ENCODE results near the gene UGGT2. TPM values are rescaled to one million over a fixed set of nuclear protein-coding genes. Genes with fewer than 3 reads are reported as not detected.
"Not testable (repeated sequence)": the region's sequence is repeated elsewhere in the genome, so short reads cannot be mapped to it uniquely, and the experiment has no call there.

Gene UGGT2
- total and polyA plus RNA-seq, 7 donors, result 2.1 to 7.2 (median 4.3) TPM

- no peak for ATAC-seq
- no peak for TF ChIP-seq CTCF (IDR thresholded peaks at IDR 0.05)
- Histone ChIP-seq H3K4me1 (no peaks in the 10 kb centered on the region), H3K4me3 (no peak overlapping the region), H3K27ac (no peak overlapping the region), H3K9me3 (no peaks in the 10 kb centered on the region), H3K36me3 (ENCODE audit: insufficient read depth in 1 of 2, low read depth in 1 of 2) (peaks cover 8 to 27% of the 10 kb centered on the region in 2 donors), H3K27me3 (ENCODE audit: insufficient read depth in 3 of 3, low read length in 2 of 3) (no peaks in the 10 kb centered on the region)
- no peak for DNase-seq
- intact Hi-C loops (cut with DNase I), result no loop called here
- WGBS, 3 donors, result 77 to 80% (median 80%) methylated on average over 5 of the region's 5 CpGs
These were observed 269.5 kb downstream of the UGGT2 start for GRCh38 chr13:95783747-95784146.

GRCh38 chr13:95781940-95782339 is 271.3 kb downstream of the UGGT2 start:
- H3K4me1 ChIP-seq; H3K27ac ChIP-seq; ATAC-seq; H3K9me3 ChIP-seq; intact Hi-C loops (cut with DNase I); DNase-seq; H3K27me3 ChIP-seq (ENCODE audit: insufficient read depth in 3 of 3, low read length in 2 of 3); H3K4me3 ChIP-seq: not testable (repeated sequence)
- H3K36me3 ChIP-seq (ENCODE audit: insufficient read depth in 1 of 2, low read depth in 1 of 2), result peaks cover 5 to 16% of the 10 kb centered on the region in 2 donors
- 92 to 96% (median 93%) methylated on average over 1 of the region's 1 CpG for WGBS, 3 donors

- WGBS, 3 donors, result 93 to 95% (median 93%) methylated on average over 6 of the region's 6 CpGs
- Histone ChIP-seq H3K9me3 (no peaks in the 10 kb centered on the region), H3K4me3 (no peak overlapping the region), H3K36me3 (ENCODE audit: insufficient read depth in 1 of 2, low read depth in 1 of 2) (peaks cover 5 to 10% of the 10 kb centered on the region in 2 donors), H3K27ac (no peak overlapping the region), H3K4me1 (no peaks in the 10 kb centered on the region), H3K27me3 (ENCODE audit: insufficient read depth in 3 of 3, low read length in 2 of 3) (no peaks in the 10 kb centered on the region)
- no peak for TF ChIP-seq CTCF (IDR thresholded peaks at IDR 0.05)
- ATAC-seq (no peak), DNase-seq (no peak)
- intact Hi-C loops (cut with DNase I), result no loop called here
These were observed 272.2 kb downstream of the UGGT2 start for GRCh38 chr13:95781016-95781415.

- 44 to 89% (median 86%) methylated on average over 1 of the region's 1 CpG for WGBS, 3 donors
- H3K4me3 ChIP-seq, result no peak overlapping the region
- no peaks in the 10 kb centered on the region for H3K27me3 ChIP-seq (ENCODE audit: insufficient read depth in 3 of 3, low read length in 2 of 3)
- H3K9me3 ChIP-seq, result no peaks in the 10 kb centered on the region
- DNase-seq (no peak), ATAC-seq (no peak)
- intact Hi-C loops (cut with DNase I), result no loop called here
- H3K36me3 ChIP-seq (ENCODE audit: insufficient read depth in 1 of 2, low read depth in 1 of 2), result peaks cover 5 to 16% of the 10 kb centered on the region in 2 donors
- no peak overlapping the region for H3K27ac ChIP-seq
- no peak for TF ChIP-seq CTCF (IDR thresholded peaks at IDR 0.05)
- H3K4me1 ChIP-seq, result no peaks in the 10 kb centered on the region
These were observed 273.7 kb downstream of the UGGT2 start for GRCh38 chr13:95779522-95779921.

- ATAC-seq (no peak), DNase-seq (no peak)
- 81 to 90% (median 85%) methylated on average over 4 of the region's 4 CpGs for WGBS, 3 donors
- Histone ChIP-seq H3K9me3 (no peaks in the 10 kb centered on the region), H3K27ac (no peak overlapping the region), H3K4me1 (no peaks in the 10 kb centered on the region), H3K27me3 (ENCODE audit: insufficient read depth in 3 of 3, low read length in 2 of 3) (no peaks in the 10 kb centered on the region), H3K36me3 (ENCODE audit: insufficient read depth in 1 of 2, low read depth in 1 of 2) (peaks cover 0 to 24% of the 10 kb centered on the region in 2 donors), H3K4me3 (no peak overlapping the region)
- intact Hi-C loops (cut with DNase I), result no loop called here
- TF ChIP-seq CTCF (IDR thresholded peaks at IDR 0.05), result no peak
These were observed 281.3 kb downstream of the UGGT2 start for GRCh38 chr13:95771905-95772304.

Measured in psoas muscle (tissue), 8 donors.